Activated CD8-positive, alpha-beta memory T cell treated with anti-CD3 and anti-CD28 coated beads for 24 hours (primary cell): ENCODE results near the gene RIMBP2.

Experiments used
- DNase-seq: peaks from one replicate; pipeline ENCODE4 v3.0.0-alpha.2; 2020

The RIMBP2 gene

GRCh38 chr12:130477266-130477665, 238.8 kb downstream of the RIMBP2 start:
- DNase-seq = no peak

- no peak for DNase-seq
Measured at GRCh38 chr12:130476451-130477135, 239.5 kb downstream of the RIMBP2 start.

GRCh38 chr12:130474599-130475269, 241.4 kb downstream of the RIMBP2 start:
- no peak for DNase-seq

- no peak for DNase-seq
Measured at GRCh38 chr12:130473266-130473665, 242.8 kb downstream of the RIMBP2 start.

- no peak for DNase-seq
Measured at GRCh38 chr12:130470969-130471368, 245.1 kb downstream of the RIMBP2 start.

GRCh38 chr12:130469552-130469951, 246.5 kb downstream of the RIMBP2 start:
- DNase-seq = no peak

- DNase-seq = no peak
Measured at GRCh38 chr12:130468700-130469245, 247.3 kb downstream of the RIMBP2 start.

GRCh38 chr12:130468186-130468585, 247.9 kb downstream of the RIMBP2 start:
- no peak for DNase-seq

- DNase-seq = no peak
Measured at GRCh38 chr12:130465626-130466025, 250.5 kb downstream of the RIMBP2 start.

GRCh38 chr12:130465046-130465445, 251.1 kb downstream of the RIMBP2 start:
- no peak for DNase-seq

GRCh38 chr12:130463818-130464670, 252.1 kb downstream of the RIMBP2 start:
- DNase-seq = no peak

GRCh38 chr12:130463275-130463658, 252.8 kb downstream of the RIMBP2 start:
- no peak for DNase-seq

- no peak for DNase-seq
Measured at GRCh38 chr12:130462558-130463274, 253.4 kb downstream of the RIMBP2 start.

- no peak for DNase-seq
Measured at GRCh38 chr12:130461839-130462557, 254.1 kb downstream of the RIMBP2 start.

- no peak for DNase-seq
Measured at GRCh38 chr12:130461447-130461815, 254.7 kb downstream of the RIMBP2 start.

GRCh38 chr12:130460611-130461446, 255.3 kb downstream of the RIMBP2 start:
- DNase-seq = no peak

- no peak for DNase-seq
Measured at GRCh38 chr12:130459916-130460315, 256.2 kb downstream of the RIMBP2 start.

- no peak for DNase-seq
Measured at GRCh38 chr12:130458341-130458740, 257.8 kb downstream of the RIMBP2 start.

- DNase-seq = no peak
Measured at GRCh38 chr12:130457215-130457614, 258.9 kb downstream of the RIMBP2 start.

- DNase-seq = no peak
Measured at GRCh38 chr12:130456375-130457199, 259.5 kb downstream of the RIMBP2 start.
